GM12878 (cell line): ENCODE results near the gene FXYD3. TPM values are rescaled to one million over a fixed set of nuclear protein-coding genes. Genes with fewer than 3 reads are reported as not detected.

ENCODE experiments used
- ATAC-seq: fragments of 200-7000 bp; cut with Tn5 transposase; 3 replicates; pipeline ENCODE4 v1.9.1; 2020; ENCODE audit warnings: mild to moderate bottlenecking, moderate library complexity
- BruUV-seq: library from RNA; stranded (reverse); fragments of 400-500 nt; replicated peaks from 2 replicates; lab custom pipeline; 2021; lab: Mats Ljungman, UMichigan
- CTCF ChIA-PET: fragments of 300-600 bp; sonication (Branson Sonifier 250); formaldehyde crosslinking; extraction: SDS; loops from one replicate; lab custom pipeline; 2021; ENCODE audit warnings: inconsistent platforms; lab: Yijun Ruan, JAX
- POLR2A ChIA-PET: fragments of 350-600 bp; formaldehyde crosslinking; extraction: SDS; loops from one replicate; lab custom pipeline; 2021; ENCODE audit warnings: inconsistent platforms; lab: Charles Lee
- RAD21 ChIA-PET: fragments of 300-600 bp; sonication (Branson Sonifier 250); formaldehyde crosslinking; loops from one replicate; lab custom pipeline; 2023; ENCODE audit warnings: antibody characterized with exemption; ENCODE audit not compliant: unreplicated experiment; lab: Charles Lee
- SMC1A ChIA-PET: fragments of 300-600 bp; sonication (Branson Sonifier 250); formaldehyde crosslinking; loops from one replicate; lab custom pipeline; 2023; ENCODE audit not compliant: unreplicated experiment, uncharacterized antibody; lab: Charles Lee
- DNase-seq: peaks from one replicate; pipeline ENCODE4 v3.0.0-alpha.2; 2011; ENCODE audit warnings: low read depth, low spot score
- FAIRE-seq: peaks from 3 replicates; lab custom pipeline; 2011; peaks lifted over from hg19 to GRCh38; lab: Jason Lieb, UNC
- H2AFZ ChIP-seq: 2 replicates; pipeline ENCODE4 v1.6.0; 2011; ENCODE audit warnings: low read depth, low read length, control low read depth; ENCODE audit not compliant: control insufficient read depth
- H3K27ac ChIP-seq: 2 replicates; pipeline ENCODE4 v1.5.1; 2011; ENCODE audit warnings: control low read depth; ENCODE audit not compliant: control insufficient read depth, insufficient read depth
- H3K27me3 ChIP-seq, 2 experiments: replicated peaks in 1 of 2; 2 replicates each; pipeline versions ENCODE4 v1.6.0 to v1.6.1; 2011; ENCODE audit warnings: low read length in 1 of 2; ENCODE audit not compliant: control insufficient read depth in 2 of 2, insufficient read depth in 2 of 2
- H3K36me3 ChIP-seq, 2 experiments: 2 replicates each; pipeline ENCODE4 v1.5.1; 2011; ENCODE audit warnings: low read length in 1 of 2; ENCODE audit not compliant: control insufficient read depth in 2 of 2, insufficient read depth in 2 of 2
- H3K4me1 ChIP-seq: 2 replicates; pipeline ENCODE4 v1.6.1; 2011; ENCODE audit warnings: mild to moderate bottlenecking, low read length, moderate library complexity, mixed read lengths; ENCODE audit not compliant: control insufficient read depth, insufficient read depth
- H3K4me2 ChIP-seq: 2 replicates; pipeline ENCODE4 v1.6.0; 2011; ENCODE audit warnings: control low read depth; ENCODE audit not compliant: control insufficient read depth, insufficient read depth
- H3K4me3 ChIP-seq: fragments of 200-600 bp; sonication (generic); 2 replicates; pipeline ENCODE4 v1.5.1; 2016
- H3K79me2 ChIP-seq: 2 replicates; pipeline ENCODE4 v1.6.0; 2011; ENCODE audit warnings: low read length; ENCODE audit not compliant: control insufficient read depth, insufficient read depth
- H3K9ac ChIP-seq: 2 replicates; pipeline ENCODE4 v1.8.0; 2011; ENCODE audit warnings: low read length, control low read depth, mixed read lengths; ENCODE audit not compliant: control insufficient read depth, insufficient read depth
- H3K9me3 ChIP-seq: replicated peaks from 3 replicates; pipeline ENCODE4 v1.5.1; 2011; ENCODE audit warnings: mild to moderate bottlenecking, low read length; ENCODE audit not compliant: control insufficient read depth, insufficient read depth
- H4K20me1 ChIP-seq: 2 replicates; pipeline ENCODE4 v1.6.0; 2011; ENCODE audit not compliant: control insufficient read depth, insufficient read depth
- BCL3 ChIP-seq: IDR thresholded peaks from 2 replicates; pipeline ENCODE4 v1.6.1; 2011; ENCODE audit warnings: borderline replicate concordance, low read depth, mild to moderate bottlenecking, moderate library complexity, low read length; ENCODE audit not compliant: insufficient read depth, poor library complexity, severe bottlenecking
- BMI1 ChIP-seq: fragments of 450-650 bp; IDR thresholded peaks from 2 replicates; pipeline ENCODE4 v1.6.1; 2016; ENCODE audit warnings: mild to moderate bottlenecking, moderate library complexity, borderline replicate concordance
- CEBPB ChIP-seq, 2 experiments: fragments of 150-350 bp in 1 of 2; IDR thresholded peaks; 2 replicates each; pipeline ENCODE4 v1.6.1; 2012 to 2014; ENCODE audit warnings: low read depth in 2 of 2, low read length in 2 of 2, borderline replicate concordance in 1 of 2, inconsistent platforms in 1 of 2
- CHD4 ChIP-seq: fragments of 200-600 bp; sonication (generic); IDR thresholded peaks from 2 replicates; pipeline ENCODE4 v1.6.1; 2016; ENCODE audit warnings: mild to moderate bottlenecking
- CREB1 ChIP-seq: IDR thresholded peaks from 2 replicates; pipeline ENCODE4 v1.6.1; 2012; ENCODE audit warnings: low read depth, mild to moderate bottlenecking, inconsistent platforms
- ETV6 ChIP-seq, 2 experiments: fragments of 450-650 bp in 1 of 2; IDR thresholded peaks in 1 of 2; conservative IDR thresholded peaks in 1 of 2; 2 replicates each; pipeline ENCODE4 v1.6.1; 2014; ENCODE audit warnings: antibody characterized with exemption in 1 of 2, borderline replicate concordance in 1 of 2, low read depth in 1 of 2, mild to moderate bottlenecking in 1 of 2, moderate library complexity in 1 of 2
- IKZF1 ChIP-seq: fragments of 450-650 bp; conservative IDR thresholded peaks from 2 replicates; pipeline ENCODE4 v1.6.1; 2017; ENCODE audit warnings: antibody characterized with exemption, mild to moderate bottlenecking
- IRF4 ChIP-seq: IDR thresholded peaks from 2 replicates; pipeline ENCODE4 v1.6.1; 2011; ENCODE audit warnings: low read depth, low read length
- JUNB ChIP-seq: IDR thresholded peaks from 2 replicates; pipeline ENCODE4 v1.6.1; 2016; ENCODE audit warnings: antibody characterized with exemption, mild to moderate bottlenecking
- MEF2A ChIP-seq: IDR thresholded peaks from 2 replicates; pipeline ENCODE4 v1.6.1; 2011; ENCODE audit warnings: low read depth, mild to moderate bottlenecking, low read length, moderate library complexity; ENCODE audit not compliant: insufficient read depth
- MXI1 ChIP-seq: fragments of 150-350 bp; IDR thresholded peaks from 2 replicates; pipeline ENCODE4 v1.6.1; 2011; ENCODE audit warnings: low read depth, mild to moderate bottlenecking, inconsistent platforms, low read length, improper control_type of control experiment
- POLR2A ChIP-seq: IDR thresholded peaks from 2 replicates; pipeline ENCODE4 v1.6.1; 2011; ENCODE audit warnings: low read depth, mild to moderate bottlenecking, low read length
- RELA ChIP-seq: fragments of 450-650 bp; IDR thresholded peaks from 2 replicates; pipeline ENCODE4 v1.8.0; 2014; ENCODE audit warnings: borderline replicate concordance; ENCODE audit not compliant: partially characterized antibody
- RFX5 ChIP-seq: IDR thresholded peaks from 2 replicates; pipeline ENCODE4 v1.6.1; 2011; ENCODE audit warnings: low read depth, low read length, improper control_type of control experiment
- SP1 ChIP-seq: IDR thresholded peaks from one replicate; pipeline ENCODE4 v1.6.1; 2011; ENCODE audit warnings: low read depth, low read length
- SREBF1 ChIP-seq: IDR thresholded peaks from 2 replicates; pipeline ENCODE4 v1.6.1; 2012; ENCODE audit warnings: mild to moderate bottlenecking, low read length
- SUPT20H ChIP-seq: IDR thresholded peaks from 2 replicates; pipeline ENCODE4 v1.6.1; 2011; ENCODE audit warnings: low read depth, mild to moderate bottlenecking, low read length, moderate library complexity, borderline replicate concordance; ENCODE audit not compliant: control insufficient read depth
- ZNF24 ChIP-seq: fragments of 450-650 bp; IDR thresholded peaks from 2 replicates; pipeline ENCODE4 v1.6.1; 2017; ENCODE audit warnings: antibody characterized with exemption, mild to moderate bottlenecking
- ZSCAN29 ChIP-seq: fragments of 450-650 bp; IDR thresholded peaks from 2 replicates; pipeline ENCODE4 v1.6.1; 2017; ENCODE audit warnings: mild to moderate bottlenecking, moderate library complexity
- ZZZ3 ChIP-seq: IDR thresholded peaks from 2 replicates; pipeline ENCODE4 v1.6.1; 2011; ENCODE audit warnings: low read depth; ENCODE audit not compliant: control insufficient read depth, insufficient read length
- WGBS: methylation state at CpG from one replicate; pipeline ENCODE4 v1.1.6; 2016; ENCODE audit warnings: low lambda C conversion rate; ENCODE audit not compliant: insufficient replicate concordance, insufficient coverage; ENCODE audit errors: missing lambda C conversion rate; 5-methylcytosine and 5-hydroxymethylcytosine counted together
- in situ Hi-C: fragments of 300-500 bp; cut with MboI; formaldehyde crosslinking; loops from 9 replicates; pipeline ENCODE4 v1.14.3; 2018; ENCODE audit warnings: mixed read lengths
- intact Hi-C: fragments of 100-400 bp; cut with micrococcal nuclease; formaldehyde crosslinking; loops from one replicate; pipeline ENCODE4 v1.14.2; 2022; ENCODE audit not compliant: unreplicated experiment
- polyA plus RNA-seq, 11 experiments: library from polyadenylated mRNA; depleted of rRNA in 4 of 11; unstranded in 6 of 11; stranded (reverse) in 5 of 11; fragments of >200 nt; fragmentation: Nextera tagmentation in 4 of 11; fragmentation: Illumina TruSeq in 1 of 11; extraction: Ambion mirVana in 4 of 11; extraction: Trizol in 1 of 11; gene quantifications; 1 replicate in 1 of 11; 2 replicates in 10 of 11; pipeline versions ENCODE4 v1.2.1 to v1.2.3, GENCODE V29; 2011 to 2016; ENCODE audit warnings: inconsistent platforms in 2 of 11, missing spikeins in 2 of 11, low read depth in 1 of 11
- total RNA-seq, 4 experiments: library from RNA; depleted of rRNA in 3 of 4; stranded (reverse); fragments of >200 nt in 3 of 4; fragmentation: Illumina TruSeq in 1 of 4; extraction: Trizol in 1 of 4; gene quantifications; 2 replicates each; pipeline versions ENCODE4 v1.2.1 to v1.2.3, GENCODE V29; 2013 to 2021

The FXYD3 gene
- total and polyA plus RNA-seq, 10 of the 15 experiments (the other 5 are each of a cell fraction or from before 2014, with no cell fraction given): 0.09 to 0.44 TPM; not detected in 8

DNA sequence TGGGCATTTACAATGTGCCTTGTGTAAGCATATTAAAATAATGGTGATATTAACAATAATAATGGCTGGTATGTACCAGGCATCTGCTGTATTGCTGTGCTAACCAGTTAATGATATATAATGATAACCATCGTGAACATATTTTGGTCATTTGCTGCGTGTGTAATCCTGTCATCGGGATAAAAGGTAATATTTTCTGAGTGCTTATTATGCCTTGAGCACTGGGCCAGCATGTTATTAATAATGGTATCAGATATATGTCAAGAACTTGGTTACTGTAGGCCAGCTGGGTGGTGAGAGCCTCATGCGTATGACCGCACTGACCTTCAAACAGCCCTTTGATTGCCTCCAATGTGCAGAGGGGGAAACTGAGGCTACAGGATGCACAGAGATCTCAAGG lies 22.2 kb upstream of the FXYD3 start:
- SMC1A ChIA-PET: interaction anchor here (2.4 to 3.4 kb wide), 3 partner anchors 24 to 50 kb away, joined by 8 to 13 read pairs (median 9); no protein-coding TSS in a partner anchor
- RAD21 ChIA-PET: no interaction called here
- Histone ChIP-seq H3K9me3 (no peaks in the 10 kb centered on the region), H3K9ac (no peak overlapping the region), H3K27ac (no peak overlapping the region), H3K4me1 (no peaks in the 10 kb centered on the region), H4K20me1 (no peaks in the 10 kb centered on the region), H3K4me3 (no peak overlapping the region), H3K27me3 (no peaks in the 10 kb centered on the region; a peak in 2 of 4 replicates), H3K4me2 (no peak overlapping the region), H3K79me2 (no peaks in the 10 kb centered on the region), H2AFZ (no peak overlapping the region), H3K36me3 (no peaks in the 10 kb centered on the region)
- no TSS peak for BruUV-seq
- intact Hi-C loops (no loop called here), in situ Hi-C loops (no loop called here)
- no peak for ATAC-seq
- FAIRE-seq: no peak
- POLR2A ChIA-PET: interaction anchor here (0.6 kb wide), 1 partner anchor 26 kb away, joined by 4 read pairs; no protein-coding TSS in a partner anchor
- CTCF ChIA-PET: interaction anchor here (0.5 to 4.8 kb wide), 6 partner anchors 21 to 619 kb away, joined by 3 to 46 read pairs (median 3); no protein-coding TSS in a partner anchor
- TF ChIP-seq POLR2A: no peak
- TF ChIP-seq ZSCAN29: no peak
- no peak for TF ChIP-seq SREBF1
- no peak for TF ChIP-seq MEF2A
- TF ChIP-seq SP1: no peak
- no peak for TF ChIP-seq ZNF24
- TF ChIP-seq CREB1: no peak
- TF ChIP-seq CHD4: no peak
- TF ChIP-seq RFX5: no peak
- no peak for TF ChIP-seq JUNB
- TF ChIP-seq BCL3: no peak
- no peak for TF ChIP-seq ZZZ3
- TF ChIP-seq ETV6 (conservative IDR thresholded peaks at IDR 0.05 in 1 of 2, IDR thresholded peaks at IDR 0.05 in 1 of 2; ENCODE audit: borderline replicate concordance in 1 of 2, low read depth in 1 of 2): no peak
- TF ChIP-seq MXI1: no peak
- TF ChIP-seq CEBPB (IDR thresholded peaks at IDR 0.05; ENCODE audit: borderline replicate concordance in 1 of 2, low read depth in 2 of 2, low read length in 2 of 2): no peak
- TF ChIP-seq RELA: no peak
- no peak for TF ChIP-seq BMI1
- no peak for TF ChIP-seq IKZF1
- no peak for TF ChIP-seq IRF4
- no peak for TF ChIP-seq SUPT20H
- 69% methylated on average over 5 of the region's 5 CpGs for WGBS
- no peak for DNase-seq
